ENCODE results near the gene MFF. TPM values are rescaled to one million over a fixed set of nuclear protein-coding genes. Genes with fewer than 3 reads are reported as not detected.

MFF gene
- total RNA-seq, 1 experiment from 2014 or later: 103 TPM

DNA sequence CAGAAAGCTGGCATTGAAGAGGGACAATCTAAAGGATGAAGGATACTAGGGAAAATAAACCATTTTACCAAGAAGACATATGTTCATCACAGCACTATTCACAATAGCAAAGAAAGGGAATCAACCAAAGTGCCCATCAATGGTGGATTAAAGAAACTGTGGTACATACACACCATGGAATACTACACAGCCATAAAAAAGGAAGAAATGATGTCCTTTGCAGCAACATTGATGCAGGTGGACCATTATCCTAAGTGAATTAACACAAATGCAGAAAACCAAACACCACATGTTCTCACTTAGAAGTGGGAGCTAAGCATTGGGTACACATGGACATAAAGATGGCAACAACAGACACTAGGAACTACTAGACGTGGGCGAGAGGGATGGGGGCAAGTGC is 7.2 kb upstream of the MFF start:
- H3K27me3 ChIP-seq (ENCODE audit: low read length): no peaks in the 10 kb centered on the region
- no peaks in the 10 kb centered on the region for H4K20me1 ChIP-seq (ENCODE audit: low read length)
- DNase-seq (no peak), ATAC-seq (no peak)
- no peak overlapping the region for H3K4me2 ChIP-seq (ENCODE audit: low read length)
- no peak overlapping the region for H3K27ac ChIP-seq (ENCODE audit: low read length)
- H3F3A ChIP-seq (ENCODE audit: low read length, unreplicated experiment): no peaks in the 10 kb centered on the region
- no peaks in the 10 kb centered on the region for H3K9me3 ChIP-seq (ENCODE audit: low read length)
- H3K4me1 ChIP-seq (ENCODE audit: insufficient read depth, low read length): no peaks in the 10 kb centered on the region
- TF ChIP-seq EZH2 (IDR thresholded peaks at IDR 0.05; ENCODE audit: low read length, unreplicated experiment) (no peak), EZH2phosphoT487 (IDR thresholded peaks at IDR 0.05; ENCODE audit: borderline replicate concordance, low read length) (no peak)
- TF ChIP-seq, protein P1, sequence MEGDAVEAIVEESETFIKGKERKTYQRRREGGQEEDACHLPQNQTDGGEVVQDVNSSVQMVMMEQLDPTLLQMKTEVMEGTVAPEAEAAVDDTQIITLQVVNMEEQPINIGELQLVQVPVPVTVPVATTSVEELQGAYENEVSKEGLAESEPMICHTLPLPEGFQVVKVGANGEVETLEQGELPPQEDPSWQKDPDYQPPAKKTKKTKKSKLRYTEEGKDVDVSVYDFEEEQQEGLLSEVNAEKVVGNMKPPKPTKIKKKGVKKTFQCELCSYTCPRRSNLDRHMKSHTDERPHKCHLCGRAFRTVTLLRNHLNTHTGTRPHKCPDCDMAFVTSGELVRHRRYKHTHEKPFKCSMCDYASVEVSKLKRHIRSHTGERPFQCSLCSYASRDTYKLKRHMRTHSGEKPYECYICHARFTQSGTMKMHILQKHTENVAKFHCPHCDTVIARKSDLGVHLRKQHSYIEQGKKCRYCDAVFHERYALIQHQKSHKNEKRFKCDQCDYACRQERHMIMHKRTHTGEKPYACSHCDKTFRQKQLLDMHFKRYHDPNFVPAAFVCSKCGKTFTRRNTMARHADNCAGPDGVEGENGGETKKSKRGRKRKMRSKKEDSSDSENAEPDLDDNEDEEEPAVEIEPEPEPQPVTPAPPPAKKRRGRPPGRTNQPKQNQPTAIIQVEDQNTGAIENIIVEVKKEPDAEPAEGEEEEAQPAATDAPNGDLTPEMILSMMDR (conservative IDR thresholded peaks at IDR 0.05; ENCODE audit: low read depth, low read length): no peak
- H2AFZ ChIP-seq (ENCODE audit: low read length): no peak overlapping the region
- intact Hi-C loops (cut with micrococcal nuclease): no loop called here
- no peak overlapping the region for H3K9ac ChIP-seq (ENCODE audit: low read length)
- no peaks in the 10 kb centered on the region for H3K79me2 ChIP-seq (ENCODE audit: low read length)
- ChIA-PET POLR2A (ENCODE audit: unreplicated experiment) (no interaction called here), CTCF (no interaction called here)
- H3K4me3 ChIP-seq (ENCODE audit: low read length): no peak overlapping the region
- H3K9me2 ChIP-seq (replicated peaks; ENCODE audit: low read length): no peaks in the 10 kb centered on the region
- H3K36me3 ChIP-seq (ENCODE audit: low read depth, low read length): no peaks in the 10 kb centered on the region
- no TSS peak for BruUV-seq (replicated peaks)

DNA sequence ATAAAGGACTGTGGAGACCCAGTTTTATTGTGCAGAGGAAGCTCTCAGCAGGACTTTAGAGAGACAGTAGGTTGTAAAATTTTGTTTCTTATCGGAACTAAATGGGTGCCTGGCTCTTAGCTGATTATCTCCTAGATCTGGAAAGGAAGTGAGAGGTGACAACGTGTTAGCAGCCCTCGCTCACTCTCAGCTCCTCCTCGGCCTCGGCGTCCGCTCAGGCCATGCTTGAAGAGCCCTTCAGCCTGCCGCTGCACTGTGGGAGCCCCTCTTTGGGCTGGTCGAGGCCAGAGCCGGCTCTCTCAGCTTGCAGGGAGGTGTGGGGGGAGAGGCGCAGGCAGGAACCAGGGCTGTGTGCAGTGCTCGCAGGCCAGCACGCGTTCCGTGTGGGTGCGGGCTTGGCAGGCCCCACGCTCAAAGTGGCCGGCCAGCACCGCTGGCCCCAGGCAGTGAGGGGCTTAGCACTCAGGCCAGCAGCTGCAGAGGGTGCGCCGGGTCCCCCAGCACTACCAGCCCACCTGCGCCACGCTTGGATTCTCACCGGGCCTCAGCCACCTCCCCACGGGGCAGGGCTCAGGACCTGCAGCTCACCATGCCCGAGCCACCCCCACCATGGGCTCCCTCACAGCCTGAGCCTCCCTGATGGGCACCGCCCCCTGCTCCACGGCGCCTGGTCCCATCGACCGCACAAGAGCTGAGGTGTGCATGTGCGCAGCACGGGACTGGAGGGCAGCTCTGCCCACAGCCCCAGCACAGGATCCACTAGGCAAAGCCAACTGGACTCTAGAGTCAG is 4.6 kb upstream of the MFF start:
- H3K27me3 ChIP-seq (ENCODE audit: low read length): no peaks in the 10 kb centered on the region
- POLR2A ChIA-PET (ENCODE audit: unreplicated experiment): no interaction called here
- DNase-seq (no peak), ATAC-seq (no peak)
- H3K27ac ChIP-seq (ENCODE audit: low read length): no peak overlapping the region
- BruUV-seq (replicated peaks): no TSS peak
- no peak for TF ChIP-seq EZH2 (IDR thresholded peaks at IDR 0.05; ENCODE audit: low read length, unreplicated experiment)
- TF ChIP-seq, protein P1 (conservative IDR thresholded peaks at IDR 0.05; ENCODE audit: low read depth, low read length): no peak
- TF ChIP-seq EZH2phosphoT487 (IDR thresholded peaks at IDR 0.05; ENCODE audit: borderline replicate concordance, low read length): no peak
- intact Hi-C loops (cut with micrococcal nuclease): no loop called here
- peaks cover 3% of the 10 kb centered on the region for H3K79me2 ChIP-seq (ENCODE audit: low read length)
- no peaks in the 10 kb centered on the region for H3K36me3 ChIP-seq (ENCODE audit: low read depth, low read length)
- CTCF ChIA-PET: no interaction called here
- peaks cover 5% of the 10 kb centered on the region for H3K4me1 ChIP-seq (ENCODE audit: insufficient read depth, low read length)
- no peak overlapping the region for H3K9ac ChIP-seq (ENCODE audit: low read length)
- no peaks in the 10 kb centered on the region for H3K9me3 ChIP-seq (ENCODE audit: low read length)
- H4K20me1 ChIP-seq (ENCODE audit: low read length): no peaks in the 10 kb centered on the region
- no peak overlapping the region for H3K4me2 ChIP-seq (ENCODE audit: low read length)
- no peaks in the 10 kb centered on the region for H3K9me2 ChIP-seq (replicated peaks; ENCODE audit: low read length)
- H2AFZ ChIP-seq (ENCODE audit: low read length): no peak overlapping the region
- no peak overlapping the region for H3K4me3 ChIP-seq (ENCODE audit: low read length)
- no peaks in the 10 kb centered on the region for H3F3A ChIP-seq (ENCODE audit: low read length, unreplicated experiment)

DNA sequence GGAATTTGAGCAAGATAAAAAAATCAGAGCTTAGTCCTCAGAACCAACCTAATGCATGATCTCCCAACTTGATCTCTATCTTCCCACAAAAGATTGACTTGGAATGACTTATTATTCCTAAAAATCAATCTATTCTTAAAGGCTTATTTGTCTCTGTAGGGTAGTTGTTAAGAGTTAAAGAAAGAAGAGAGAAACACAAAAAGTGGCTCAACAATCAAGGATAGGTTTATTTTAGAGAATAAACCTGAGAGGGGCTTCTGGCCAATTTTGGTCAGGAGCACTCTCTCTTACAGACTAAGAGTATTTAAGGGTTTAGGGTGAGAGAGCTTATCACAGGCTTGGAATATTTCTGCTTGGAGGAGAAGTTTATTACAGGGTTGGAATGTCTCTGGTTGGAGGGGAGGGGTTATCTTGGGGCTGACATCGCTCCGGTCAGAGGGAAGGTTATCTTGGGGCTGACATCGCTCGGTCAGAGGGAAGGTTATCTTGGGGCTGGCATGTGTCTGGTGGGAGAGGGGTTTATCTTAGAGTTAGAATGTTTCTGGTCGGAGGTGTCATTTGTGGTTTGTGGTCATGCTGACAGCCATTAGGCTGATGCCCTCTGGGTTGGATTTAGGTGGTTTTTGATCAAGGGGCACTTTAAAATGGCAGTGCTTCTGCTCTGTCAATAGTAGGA is 2.4 kb upstream of the MFF start:
- Histone ChIP-seq H2AFZ (ENCODE audit: low read length) (no peak overlapping the region), H3K27ac (ENCODE audit: low read length) (no peak overlapping the region), H3K4me2 (ENCODE audit: low read length) (no peak overlapping the region), H3K27me3 (ENCODE audit: low read length) (no peaks in the 10 kb centered on the region), H3K9me2 (replicated peaks; ENCODE audit: low read length) (no peaks in the 10 kb centered on the region), H3K4me1 (ENCODE audit: insufficient read depth, low read length) (peaks cover 18% of the 10 kb centered on the region), H3K4me3 (ENCODE audit: low read length) (no peak overlapping the region), H3K9ac (ENCODE audit: low read length) (no peak overlapping the region), H3K79me2 (ENCODE audit: low read length) (peaks cover 24% of the 10 kb centered on the region), H4K20me1 (ENCODE audit: low read length) (0 out of 2 replicates have a peak, but pooled peaks cover 3% of the 10 kb centered on the region), H3K36me3 (ENCODE audit: low read depth, low read length) (no peaks in the 10 kb centered on the region), H3F3A (ENCODE audit: low read length, unreplicated experiment) (no peaks in the 10 kb centered on the region), H3K9me3 (ENCODE audit: low read length) (no peaks in the 10 kb centered on the region)
- DNase-seq (no peak), ATAC-seq (no peak)
- intact Hi-C loops (cut with micrococcal nuclease): no loop called here
- ChIA-PET POLR2A (ENCODE audit: unreplicated experiment) (no interaction called here), CTCF (no interaction called here)
- no peak for TF ChIP-seq EZH2 (IDR thresholded peaks at IDR 0.05; ENCODE audit: low read length, unreplicated experiment)
- TF ChIP-seq EZH2phosphoT487 (IDR thresholded peaks at IDR 0.05; ENCODE audit: borderline replicate concordance, low read length): no peak
- TF ChIP-seq, protein P1 (conservative IDR thresholded peaks at IDR 0.05; ENCODE audit: low read depth, low read length): no peak
- BruUV-seq (replicated peaks): no TSS peak

All from PC-3 (cell line).